ENCODE data around the gene MRPL36.

Gene MRPL36

DNA sequence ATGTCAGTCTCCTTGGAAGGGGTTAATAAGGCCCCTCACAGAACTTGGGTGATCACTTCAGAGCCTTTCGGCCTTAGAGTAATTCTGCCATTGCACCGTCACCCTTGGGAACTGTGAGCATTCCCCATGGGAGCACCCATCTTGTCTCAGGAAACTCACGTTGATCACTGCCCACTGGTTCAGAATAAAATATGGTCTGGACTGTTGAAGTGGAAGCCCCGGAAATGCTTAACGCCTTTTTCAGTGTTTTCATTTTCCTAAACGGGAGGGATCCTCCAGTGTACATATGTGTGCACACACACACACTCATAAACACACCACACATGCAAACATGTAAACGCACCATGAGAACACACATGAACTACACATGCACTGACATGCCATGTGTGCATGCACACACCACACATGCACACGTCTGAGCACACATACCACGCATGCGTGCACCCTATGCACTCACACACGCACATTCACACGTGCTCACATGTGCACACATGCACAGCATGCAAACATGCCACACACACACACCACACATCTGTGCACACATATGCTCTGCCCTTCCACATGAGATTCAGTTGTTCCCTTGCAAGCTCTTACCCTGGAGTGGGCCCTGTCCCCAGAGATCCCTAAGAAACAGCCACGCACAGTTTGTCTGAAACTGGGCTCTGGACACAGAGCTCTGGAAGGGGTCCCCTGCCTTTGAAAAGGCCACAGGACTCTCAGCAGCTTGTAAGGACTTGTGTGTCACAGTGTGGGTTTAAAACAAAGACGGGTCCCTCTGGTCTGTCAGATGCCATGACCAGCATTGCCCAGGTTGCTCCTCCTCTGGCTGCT is 17.0 kb downstream of the MRPL36 start:
- DNase-seq (ENCODE audit: low spot score), result no peak

DNA sequence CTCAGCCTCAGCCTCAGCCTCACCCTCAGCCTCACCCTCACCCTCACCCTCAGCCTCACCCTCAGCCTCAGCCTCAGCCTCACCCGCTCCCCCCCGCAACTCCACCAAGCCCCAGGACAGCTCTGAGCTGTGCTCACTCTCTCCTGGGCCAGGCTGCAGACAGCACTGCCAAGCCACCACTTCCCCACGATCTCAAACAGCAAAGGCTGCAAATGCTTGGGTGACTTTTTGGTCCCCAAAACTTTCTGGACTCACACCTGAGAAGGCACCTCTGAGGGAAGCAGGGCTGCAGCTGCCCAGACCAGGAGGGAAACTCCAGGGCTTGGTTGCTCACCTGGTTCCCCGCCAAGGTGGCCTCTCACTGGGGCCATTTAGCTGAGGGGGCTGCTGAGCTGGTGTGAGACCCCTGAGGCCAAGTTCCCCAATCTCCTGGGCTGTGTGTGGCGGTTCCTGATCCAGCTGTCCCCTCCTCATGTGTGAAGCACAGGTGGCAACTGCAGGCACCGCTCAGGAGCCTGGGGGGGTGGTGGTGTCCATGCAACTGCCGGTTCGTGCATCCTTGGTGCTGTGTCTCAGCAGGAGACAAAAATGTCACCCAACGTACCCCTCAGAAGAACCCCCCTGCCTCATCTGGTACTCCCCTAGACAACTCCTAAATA is 17.8 kb downstream of the MRPL36 start:
- no peak for DNase-seq (ENCODE audit: low spot score)

DNA sequence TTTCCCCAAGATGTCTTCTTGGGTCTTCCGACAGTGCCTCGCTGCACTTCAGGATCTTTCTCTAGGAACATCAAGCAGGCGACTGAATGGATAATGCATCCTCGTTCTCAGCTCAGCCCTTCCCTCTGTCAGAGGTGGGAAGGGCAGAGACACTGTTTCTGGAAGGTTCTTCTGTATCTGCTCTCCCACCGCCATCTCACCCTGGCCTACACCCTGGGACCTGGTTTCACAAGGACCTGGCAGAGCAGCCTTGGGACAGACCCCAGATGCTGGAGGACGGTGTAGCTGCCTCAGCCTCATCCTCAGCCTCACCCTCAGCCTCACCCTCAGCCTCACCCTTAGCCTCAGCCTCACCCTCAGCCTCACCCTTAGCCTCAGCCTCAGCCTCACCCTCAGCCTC is 18.5 kb downstream of the MRPL36 start:
- no peak for DNase-seq (ENCODE audit: low spot score)

DNA sequence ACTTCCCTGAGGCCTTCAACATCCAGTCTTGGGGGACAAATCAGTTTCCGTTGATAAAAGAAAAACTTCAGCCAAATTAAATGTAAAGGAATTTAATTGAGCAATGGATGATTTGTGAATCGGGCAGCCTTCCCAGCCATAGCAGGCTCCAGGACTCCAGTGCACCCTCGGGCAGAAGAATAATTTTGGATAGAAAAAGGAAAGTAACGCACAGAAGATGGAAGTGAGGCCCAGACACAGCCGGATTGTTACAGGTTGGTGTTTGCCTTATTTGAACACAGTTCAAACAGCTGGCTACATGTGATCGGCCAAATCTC is 19.1 kb downstream of the MRPL36 start:
- no peak for DNase-seq (ENCODE audit: low spot score)

GRCh38 chr5:1779782-1780613 is 19.6 kb downstream of the MRPL36 start:
- no peak for DNase-seq (ENCODE audit: low spot score)

- DNase-seq (ENCODE audit: low spot score), result no peak
Observed at GRCh38 chr5:1779021-1779680, 20.5 kb downstream of the MRPL36 start.

DNA sequence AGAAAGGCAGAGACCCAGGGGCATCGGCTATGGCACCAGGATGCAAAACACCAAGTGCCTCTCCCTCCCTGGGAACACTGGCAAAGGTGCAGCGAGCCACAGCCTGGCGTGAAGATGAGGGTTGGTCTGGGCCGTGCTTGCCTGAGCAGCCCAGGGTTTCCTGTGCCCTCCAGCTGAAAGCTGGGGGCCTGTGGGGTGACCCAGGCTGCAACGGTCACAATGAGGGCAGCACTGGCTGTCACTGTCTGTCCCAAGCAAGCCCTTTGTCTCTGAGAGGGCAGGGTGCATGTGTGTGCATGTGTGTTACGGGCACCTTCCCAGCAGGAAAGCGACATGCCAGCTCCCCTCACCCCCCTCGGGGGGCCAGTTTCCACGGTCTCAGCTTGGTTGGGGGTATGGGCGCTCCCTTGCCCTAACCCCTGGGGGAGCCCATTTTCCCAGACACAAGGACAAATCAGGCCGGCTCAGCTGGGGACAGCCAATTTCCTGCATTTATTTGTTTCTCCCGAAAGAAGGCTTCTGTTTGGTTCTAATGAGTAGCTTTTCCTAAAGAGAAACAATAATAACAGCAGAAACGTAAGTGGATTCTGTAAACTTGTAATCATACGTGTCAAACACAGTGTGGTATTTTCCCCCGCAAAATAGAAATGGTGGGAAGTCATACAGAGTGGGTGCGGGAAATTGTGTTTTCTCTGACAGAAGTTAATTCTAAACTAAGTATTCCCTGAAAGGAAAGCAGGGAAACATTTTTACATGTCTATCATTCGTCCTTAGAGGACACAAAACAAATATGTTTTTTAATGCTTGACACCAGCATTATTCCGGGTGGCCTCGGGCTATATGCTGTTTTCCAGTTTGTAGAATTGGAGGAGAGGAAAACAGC is 21.3 kb downstream of the MRPL36 start:
- DNase-seq (ENCODE audit: low spot score), result no peak

GRCh38 chr5:1777281-1778137 is 22.1 kb downstream of the MRPL36 start:
- DNase-seq (ENCODE audit: low spot score), result no peak

DNA sequence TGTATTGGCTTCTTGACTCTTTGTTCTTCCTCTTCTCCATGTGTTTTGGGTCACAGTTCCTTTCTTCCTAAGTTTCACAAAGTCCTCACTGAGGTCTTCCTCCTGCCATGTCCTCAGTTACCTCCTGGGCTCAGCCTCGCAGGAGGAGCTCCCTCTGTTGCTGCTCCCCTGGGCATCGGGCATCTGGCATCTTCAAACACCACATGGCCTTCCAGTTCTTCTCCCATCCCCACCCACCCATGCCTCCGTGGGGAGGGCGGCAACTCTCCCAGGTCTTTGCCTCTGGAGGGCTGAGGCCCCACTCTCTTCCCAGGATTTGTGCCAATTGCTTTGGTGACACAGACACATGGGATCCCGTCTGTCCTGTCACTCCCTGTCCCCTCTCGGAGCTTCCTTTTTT is 22.8 kb downstream of the MRPL36 start:
- no peak for DNase-seq (ENCODE audit: low spot score)

- DNase-seq (ENCODE audit: low spot score), result peak; percentile 62
Observed at GRCh38 chr5:1772634-1773033, 27.0 kb downstream of the MRPL36 start.

DNA sequence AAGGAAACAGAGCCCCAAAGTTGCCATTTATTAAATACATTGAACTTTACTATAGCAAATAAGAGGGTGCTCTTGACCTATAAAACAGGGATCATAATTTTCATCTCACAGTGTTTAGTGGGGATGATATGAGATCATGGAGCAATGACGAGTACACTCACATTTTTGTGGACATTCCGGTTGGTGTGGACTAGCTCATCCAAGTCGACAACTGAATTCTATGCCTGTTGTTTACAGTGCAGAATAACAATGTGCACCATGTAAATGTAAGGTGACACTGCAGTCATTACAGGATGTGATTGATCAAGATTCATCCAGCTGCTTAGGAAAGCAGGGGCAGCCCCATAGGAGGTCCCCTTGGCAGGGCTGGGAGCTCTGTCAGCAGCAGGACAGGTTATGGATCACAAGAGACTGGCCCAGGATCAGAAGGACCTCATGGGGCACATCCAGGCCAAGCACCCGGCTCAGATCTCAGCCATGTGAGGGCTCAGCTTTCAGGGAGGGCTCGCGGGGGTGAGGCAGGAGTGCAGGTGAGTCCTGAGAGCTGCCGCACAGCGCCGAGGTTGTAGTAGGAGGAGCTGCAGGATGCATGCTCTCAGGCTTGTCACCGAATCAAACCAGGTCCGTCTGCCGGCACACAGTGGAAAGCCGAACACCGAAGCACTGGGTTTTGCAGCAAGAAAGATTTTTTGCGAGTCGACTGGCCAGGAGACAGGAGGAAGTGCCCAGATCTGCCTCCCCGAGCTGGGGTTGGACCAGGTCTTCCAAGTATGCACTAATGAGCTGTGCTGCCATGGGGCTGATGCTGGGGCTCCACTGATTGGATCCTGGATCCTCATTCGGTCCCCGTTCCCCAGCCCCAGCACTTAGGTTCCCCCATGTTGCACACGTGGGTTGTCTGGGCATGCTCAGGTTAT is 28.2 kb downstream of the MRPL36 start:
- DNase-seq (ENCODE audit: low spot score), result no peak

DNA sequence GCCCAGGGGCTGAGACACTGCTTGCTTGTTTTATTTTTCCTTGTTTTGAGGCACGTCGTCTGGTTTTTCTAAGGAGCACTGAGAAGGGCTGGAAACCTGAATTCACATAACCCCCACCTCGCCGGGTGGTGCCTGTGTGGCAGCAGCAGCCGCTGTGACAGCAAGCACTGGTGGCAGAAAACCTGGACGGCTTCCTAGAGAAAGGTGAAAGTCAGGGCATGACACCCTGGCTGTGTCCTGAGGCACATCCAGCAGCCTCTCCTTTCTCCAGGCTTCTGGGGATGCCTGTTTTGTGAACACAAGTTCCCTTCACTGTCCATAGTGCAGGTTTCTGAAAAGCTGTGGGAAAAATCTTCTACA is 29.2 kb downstream of the MRPL36 start:
- DNase-seq (ENCODE audit: low spot score), result no peak

DNA sequence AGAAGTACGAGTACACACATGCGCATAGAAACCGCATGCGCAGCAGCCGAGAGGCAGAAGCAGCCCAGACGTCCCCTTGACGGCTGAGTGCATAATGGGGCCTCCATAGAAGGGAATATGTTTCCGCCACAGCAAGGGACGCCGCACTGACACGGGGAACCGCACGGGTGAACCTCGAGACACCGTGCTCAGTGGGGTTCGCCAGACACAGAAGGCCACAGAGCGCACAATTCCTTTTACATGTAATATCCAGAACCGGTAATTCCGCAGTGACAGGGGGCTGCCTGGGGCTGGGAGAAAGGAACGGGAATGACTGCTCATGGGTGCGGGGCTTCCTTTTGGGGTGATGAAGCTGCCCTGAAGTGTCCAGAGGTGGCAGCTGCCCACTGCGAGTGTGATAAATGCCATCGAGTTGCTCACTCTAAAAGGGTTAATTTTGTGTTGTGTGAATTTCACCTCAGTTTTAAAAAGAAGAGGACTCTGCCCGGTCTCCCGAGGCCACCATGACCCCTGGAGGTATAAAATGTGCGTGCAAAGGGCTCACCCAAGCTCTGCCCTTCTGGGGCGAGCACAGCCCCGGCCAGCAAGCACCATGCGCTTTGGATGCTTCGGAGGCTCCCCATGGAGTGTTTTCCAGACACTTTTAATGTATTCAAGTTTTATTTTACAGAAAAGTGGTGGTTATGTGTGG is 29.7 kb downstream of the MRPL36 start:
- no peak for DNase-seq (ENCODE audit: low spot score)

GRCh38 chr5:1769017-1769640 is 30.5 kb downstream of the MRPL36 start:
- no peak for DNase-seq (ENCODE audit: low spot score)

- no peak for DNase-seq (ENCODE audit: low spot score)
Observed at GRCh38 chr5:1768283-1769000, 31.2 kb downstream of the MRPL36 start.

- DNase-seq (ENCODE audit: low spot score), result no peak
Observed at GRCh38 chr5:1767524-1768282, 31.9 kb downstream of the MRPL36 start.

- DNase-seq (ENCODE audit: low spot score), result no peak
Observed at GRCh38 chr5:1765880-1766235, 33.8 kb downstream of the MRPL36 start.
